GM19023 (cell line): ENCODE results near the gene MATN4.

Experiments used
- ATAC-seq: cut with Tn5 transposase; IDR thresholded peaks from one replicate; pipeline ENCODE4 v1.9.1; 2021; ENCODE audit warnings: mild to moderate bottlenecking, moderate library complexity; ENCODE audit not compliant: unreplicated experiment

The MATN4 gene

DNA sequence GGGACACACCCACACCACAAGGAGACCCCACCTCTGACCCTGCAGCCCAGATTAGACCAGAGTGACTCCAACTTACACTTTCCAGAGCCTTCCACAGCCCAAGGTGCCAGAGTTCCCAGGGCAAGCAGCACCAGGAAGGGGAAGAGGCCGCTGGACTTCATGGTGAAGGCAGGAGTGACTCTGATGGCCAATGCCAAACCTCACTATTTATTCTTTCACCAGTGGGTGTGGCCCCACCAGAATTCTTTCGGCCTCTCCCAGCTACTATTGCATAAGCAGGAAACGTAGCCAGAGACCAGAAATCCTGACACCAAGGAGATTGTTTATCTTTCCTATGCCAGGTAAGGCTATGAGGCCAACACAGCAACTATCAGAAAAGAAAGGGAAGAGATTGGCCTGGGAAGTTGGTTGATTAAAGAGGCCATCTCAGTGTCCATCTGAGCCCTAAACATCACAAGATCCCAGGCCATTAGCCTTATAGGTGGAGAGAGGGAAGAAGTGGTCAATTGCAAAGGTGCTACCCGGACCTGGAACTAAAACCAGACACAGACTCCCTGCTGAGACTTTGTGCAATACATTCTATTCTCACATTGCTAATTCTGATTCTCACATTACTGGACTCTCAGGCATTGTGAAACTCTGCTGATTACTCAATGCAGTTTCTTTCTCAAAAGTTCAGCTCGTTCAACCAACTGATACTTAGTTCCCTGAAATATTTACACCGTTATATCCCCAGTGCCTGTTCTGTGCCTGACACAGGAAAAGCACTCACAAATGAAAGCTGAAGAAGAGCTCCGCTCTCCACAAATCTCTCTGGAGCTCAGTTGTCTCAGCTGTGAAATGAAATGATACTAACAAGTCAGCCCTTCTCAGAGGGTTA, 53.5 kb downstream of the MATN4 start, which contains the start of gene SLPI:
TSS of gene SLPI (minus strand) at position 182 of the 880 bp plus-strand sequence. CDS start at position 161, 21 bp downstream.
- ATAC-seq: no peak

DNA sequence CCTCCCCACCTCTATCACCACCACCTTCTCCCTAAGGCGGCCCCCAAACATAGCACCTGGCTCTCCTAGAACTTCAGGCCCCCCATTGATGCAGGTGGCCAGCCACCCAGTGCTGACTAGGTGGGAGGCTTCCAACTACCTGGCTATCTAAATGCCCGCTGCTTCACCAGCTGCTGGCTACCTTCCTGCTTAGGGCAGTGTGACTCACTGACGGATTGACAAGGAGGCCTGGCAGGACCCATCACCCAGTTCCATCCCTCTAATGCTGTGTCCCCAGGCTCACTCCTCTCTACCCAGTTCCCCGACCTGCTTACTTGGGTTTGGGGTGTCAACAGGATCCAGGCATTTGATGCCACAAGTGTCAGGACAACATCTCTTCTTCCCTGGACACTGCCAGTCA, 54.8 kb downstream of the MATN4 start:
- no peak for ATAC-seq

DNA sequence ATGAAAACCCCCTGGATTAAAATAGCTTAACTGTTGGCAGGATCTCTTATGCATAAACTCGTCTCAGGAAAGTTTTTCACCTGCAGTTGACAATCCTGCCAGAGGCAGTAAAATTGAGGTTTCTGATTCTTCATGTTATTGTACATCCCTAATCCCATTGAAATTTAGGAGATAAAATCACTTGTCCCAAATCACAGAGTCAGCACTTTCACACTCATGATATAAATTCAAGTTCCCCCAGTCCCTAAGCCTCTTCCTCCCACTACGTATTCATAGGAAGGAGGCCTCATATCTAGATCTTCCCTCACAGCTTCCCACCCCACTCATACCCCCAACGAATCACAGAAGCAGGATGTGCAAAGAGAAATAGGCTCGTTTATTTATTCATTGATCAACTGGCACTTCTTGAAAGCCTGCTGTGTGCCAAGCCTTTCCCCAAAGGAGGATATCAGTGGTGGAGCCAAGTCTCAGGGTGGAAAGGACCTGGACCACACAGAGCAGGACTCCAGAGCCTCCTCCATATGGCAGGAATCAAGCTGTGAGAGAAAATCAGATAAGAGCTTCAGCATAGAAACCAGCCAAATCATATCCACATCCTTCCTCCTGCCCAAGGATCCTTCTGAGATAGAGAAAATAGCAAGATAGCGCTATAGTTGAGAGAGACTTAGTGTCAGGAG, 56.1 kb downstream of the MATN4 start:
- ATAC-seq: no peak

DNA sequence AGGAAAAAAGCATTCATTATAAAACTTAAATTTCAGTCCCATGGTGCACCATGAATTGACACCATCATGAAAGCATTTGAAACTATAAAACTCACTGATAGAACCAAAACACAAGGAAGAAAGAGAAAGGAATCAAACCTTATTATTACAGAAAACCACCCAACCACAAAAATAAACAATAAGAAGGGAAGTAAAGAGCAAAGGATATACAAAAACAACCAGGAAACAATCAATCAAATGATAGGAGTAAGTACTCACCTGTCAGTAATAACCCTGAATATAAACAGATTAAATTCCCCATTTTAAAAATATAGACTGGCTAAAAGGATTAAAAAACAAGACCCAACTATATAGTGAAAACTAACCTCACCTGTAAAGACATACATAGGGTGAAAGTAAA, 59.5 kb downstream of the MATN4 start:
- no peak for ATAC-seq

DNA sequence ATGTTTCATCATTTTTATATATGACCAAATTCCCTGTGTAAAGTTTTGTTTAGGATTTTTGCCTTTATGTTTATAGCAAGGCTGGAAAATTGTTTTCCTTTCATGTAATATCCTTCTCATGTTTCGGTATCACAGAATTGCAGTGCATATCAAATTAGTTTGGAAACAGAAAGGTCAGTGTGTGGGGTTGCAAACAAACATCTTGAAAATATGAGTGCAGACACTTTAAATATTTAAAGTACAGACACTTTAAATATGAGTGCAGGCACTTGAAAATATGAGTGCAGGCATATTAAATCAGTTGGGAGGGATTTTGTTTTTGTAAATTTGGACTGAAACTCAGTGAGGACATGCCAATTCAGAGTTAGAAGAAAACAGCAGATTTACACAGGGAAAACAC, 60.2 kb downstream of the MATN4 start:
- ATAC-seq: no peak

DNA sequence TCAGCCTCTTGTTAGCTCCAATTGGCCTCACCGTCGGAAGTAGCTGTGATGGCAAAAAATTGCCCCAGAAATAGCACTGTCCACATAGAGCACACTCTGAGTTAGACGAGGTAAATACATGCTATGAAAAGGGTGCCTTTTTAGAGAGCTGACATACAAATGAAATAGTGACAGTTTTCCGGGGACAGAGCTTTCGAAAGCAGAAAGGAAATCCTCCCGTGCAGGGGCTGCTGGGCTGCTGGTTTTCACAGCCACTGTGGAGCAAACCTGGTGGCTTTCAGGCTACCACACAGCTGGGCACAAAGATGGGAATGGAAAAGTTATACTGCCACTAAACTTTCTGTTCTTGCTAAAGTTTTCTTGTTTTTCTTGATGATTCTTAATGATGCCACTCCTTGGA, 62.0 kb downstream of the MATN4 start:
- no peak for ATAC-seq
